Peyer's patch (tissue), 4 donors: ENCODE results near the gene ARSG.

Experiments used
- CTCF ChIP-seq, 6 experiments: fragments of 450-650 bp in 4 of 6; fragments of 200-600 bp in 2 of 6; sonication (generic) in 1 of 6; IDR thresholded peaks; one replicate each; pipeline ENCODE4 v1.5.1; 2017 to 2019; ENCODE audit warnings: antibody characterized with exemption in 6 of 6, mild to moderate bottlenecking in 3 of 6, moderate library complexity in 1 of 6
- POLR2A ChIP-seq, 2 donors: fragments of 450-650 bp; IDR thresholded peaks; one replicate each; pipeline ENCODE4 v1.5.1; 2017; ENCODE audit warnings: antibody characterized with exemption in 2 of 2, mild to moderate bottlenecking in 2 of 2, moderate library complexity in 2 of 2

- TF ChIP-seq POLR2A (IDR thresholded peaks at IDR 0.05) = peak; percentile 78 to 80
- TF ChIP-seq CTCF (IDR thresholded peaks at IDR 0.05) = no peak
Observed at GRCh38 chr17:68247445-68248198, 43.7 kb upstream of the ARSG start, which contains the start of gene AMZ2.
